ENCODE data around the gene WDHD1. TPM values are rescaled to one million over a fixed set of nuclear protein-coding genes. Genes with fewer than 3 reads are reported as not detected.
"Not testable (repeated sequence)": the region's sequence is repeated elsewhere in the genome, so short reads cannot be mapped to it uniquely, and the experiment has no call there.

WDHD1 gene
- 1 to 10 TPM; 3.9 to 4.9 TPM for total RNA-seq
- polyA plus RNA-seq, result 1 to 10 TPM; 2.2 to 3.8 (median 2.4) TPM
- total RNA-seq, result 8.8 to 56.1 (median 10.3) reads per million in 6 experiments

DNA sequence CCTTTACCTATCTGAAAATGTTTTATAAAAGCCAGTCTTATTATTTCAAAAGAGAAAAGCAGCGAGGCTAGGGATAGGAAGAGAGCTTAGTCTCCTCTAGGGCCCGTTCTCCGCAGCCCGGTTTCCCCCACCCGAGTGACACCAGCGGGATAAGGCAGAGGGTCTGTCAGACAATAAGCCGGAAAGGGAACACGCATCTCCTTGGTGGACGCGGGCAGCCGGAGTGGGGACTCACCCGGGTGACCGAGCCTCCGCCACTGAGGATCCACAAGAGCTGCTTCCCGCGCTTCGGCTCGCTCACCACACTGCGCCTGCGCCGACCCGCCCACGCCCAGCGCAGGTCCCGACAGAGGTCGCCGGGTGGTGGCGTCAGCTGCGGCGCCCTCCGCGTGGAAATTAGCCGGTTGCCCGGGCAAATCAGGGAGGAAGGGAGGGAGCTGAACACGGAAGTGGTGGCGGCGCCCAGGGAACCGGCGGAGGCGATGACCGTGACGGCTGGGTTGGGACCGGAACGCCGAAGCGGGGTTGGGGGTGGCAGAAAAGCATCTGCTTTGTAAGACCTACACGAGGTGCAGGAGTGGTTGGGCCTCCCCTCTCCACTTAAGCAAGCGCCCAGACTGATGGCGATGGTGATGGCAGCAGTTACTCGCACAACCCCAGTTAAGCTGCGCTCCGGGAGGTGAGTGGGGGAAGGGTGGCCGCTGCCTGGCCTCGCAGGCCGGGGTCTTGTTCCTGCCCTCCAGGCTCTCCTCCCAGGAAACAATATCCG lies at the start of gene WDHD1, which contains the start of gene SOCS4:
TSS of gene WDHD1 (minus strand) at position 307 of the 769 bp plus-strand sequence. CDS start 312 bp downstream, outside the sequence.
TSS of gene SOCS4 (plus strand) at position 444 of the 769 bp plus-strand sequence. CDS start 15,806 bp downstream, outside the sequence.
- no peaks in the 10 kb centered on the region for H3K27me3 Mint-ChIP-seq
- POLR2A ChIA-PET, result interaction anchor here (0.6 to 2.3 kb wide), 9 partner anchors 12 to 150 kb away, joined by 3 to 21 read pairs (median 3); partner anchors contain the start of gene MAPK1IP1L
- H3K27ac Mint-ChIP-seq, result peak within 1 kb of the TSS; percentile 61 to 97 (median 94)
- H3K4me3 Mint-ChIP-seq, result peak within 1 kb of the TSS; percentile 87 to 95 (median 94)
- peak; percentile 91 to 98 (median 96) for DNase-seq
- H3K9me3 Mint-ChIP-seq, result no peaks in the 10 kb centered on the region
- ATAC-seq, result peak; percentile 85 to 89
- peaks cover 0 to 5% (median 0%) of the 10 kb centered on the region in 3 donors for H3K36me3 Mint-ChIP-seq
- H3K4me1 Mint-ChIP-seq, result peaks cover 26 to 51% (median 42%) of the 10 kb centered on the region in 4 donors

DNA sequence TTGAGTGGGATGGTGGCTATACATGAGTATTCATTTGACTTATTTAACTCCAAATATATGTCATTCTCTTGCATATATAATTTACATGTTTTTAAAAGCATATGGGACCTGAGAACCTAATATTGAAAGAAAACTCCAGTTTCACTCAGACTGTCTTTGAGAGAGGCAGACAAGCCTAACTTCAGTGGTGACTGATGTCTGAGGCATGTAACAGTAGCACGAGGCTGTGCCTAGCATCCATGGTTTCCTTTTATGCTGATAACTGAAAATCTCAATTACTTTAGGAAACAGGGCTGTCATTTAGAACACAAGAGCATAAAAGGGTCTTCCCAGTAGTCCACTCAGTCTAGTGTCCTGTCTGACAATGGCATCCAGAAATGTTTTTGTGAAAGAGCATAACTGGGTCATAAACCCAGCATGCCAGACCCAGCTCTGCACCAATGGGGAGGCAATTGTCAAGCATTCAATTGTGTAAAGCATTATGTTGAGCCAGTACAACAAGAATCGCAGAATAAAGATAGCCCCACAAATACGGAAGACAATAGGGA lies 48.8 kb upstream of the WDHD1 start:
- no peaks in the 10 kb centered on the region for H3K9me3 Mint-ChIP-seq
- POLR2A ChIA-PET, result no interaction called here
- peaks cover 13 to 40% (median 29%) of the 10 kb centered on the region in 4 donors for H3K4me1 Mint-ChIP-seq
- no peaks in the 10 kb centered on the region for H3K27me3 Mint-ChIP-seq
- DNase-seq, result no peak
- H3K36me3 Mint-ChIP-seq, result no peaks in the 10 kb centered on the region
- ATAC-seq, result no peak
- peak overlapping the region in 3 of 10 donors; percentile 35 to 59 (median 37) for H3K27ac Mint-ChIP-seq
- H3K4me3 Mint-ChIP-seq, result no peak overlapping the region

DNA sequence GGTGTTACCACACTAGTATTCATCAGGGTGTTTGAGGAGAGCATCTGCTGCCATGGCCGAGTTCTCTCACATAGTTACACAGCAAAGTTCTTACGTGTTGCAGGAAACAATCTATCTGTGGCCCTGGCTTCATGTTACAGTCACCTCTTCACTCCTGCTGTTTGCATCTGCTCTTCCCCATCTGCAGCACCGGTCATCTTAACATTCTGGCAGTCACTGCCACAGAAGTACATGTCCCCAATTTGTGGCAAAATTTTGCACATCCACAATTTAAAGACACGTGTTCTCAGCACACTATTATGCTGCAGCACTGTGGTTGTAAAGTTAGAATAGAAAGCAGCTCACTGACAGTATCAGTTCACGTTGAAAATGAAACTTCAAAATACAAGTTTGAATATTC lies 47.8 kb upstream of the WDHD1 start:
- Mint-ChIP-seq H3K9me3 (no peaks in the 10 kb centered on the region), H3K27me3 (no peaks in the 10 kb centered on the region), H3K36me3 (no peaks in the 10 kb centered on the region), H3K27ac (peak overlapping the region in 7 of 10 donors; percentile 1 to 62 (median 51)), H3K4me1 (peaks cover 13 to 41% (median 29%) of the 10 kb centered on the region in 4 donors), H3K4me3 (peak overlapping the region in 4 of 10 donors; percentile 21 to 83 (median 39))
- no peak for ATAC-seq
- POLR2A ChIA-PET, result no interaction called here
- DNase-seq, result no peak

GRCh38 chr14:55073856-55074255 lies 47.0 kb upstream of the WDHD1 start:
- Mint-ChIP-seq H3K4me1 (peaks cover 13 to 41% (median 29%) of the 10 kb centered on the region in 4 donors), H3K36me3 (no peaks in the 10 kb centered on the region), H3K4me3 (no peak overlapping the region), H3K27ac (peak overlapping the region in 4 of 10 donors; percentile 15 to 71 (median 55)), H3K9me3 (no peaks in the 10 kb centered on the region), H3K27me3 (no peaks in the 10 kb centered on the region)
- DNase-seq (no peak), ATAC-seq (no peak)
- POLR2A ChIA-PET, result no interaction called here

DNA sequence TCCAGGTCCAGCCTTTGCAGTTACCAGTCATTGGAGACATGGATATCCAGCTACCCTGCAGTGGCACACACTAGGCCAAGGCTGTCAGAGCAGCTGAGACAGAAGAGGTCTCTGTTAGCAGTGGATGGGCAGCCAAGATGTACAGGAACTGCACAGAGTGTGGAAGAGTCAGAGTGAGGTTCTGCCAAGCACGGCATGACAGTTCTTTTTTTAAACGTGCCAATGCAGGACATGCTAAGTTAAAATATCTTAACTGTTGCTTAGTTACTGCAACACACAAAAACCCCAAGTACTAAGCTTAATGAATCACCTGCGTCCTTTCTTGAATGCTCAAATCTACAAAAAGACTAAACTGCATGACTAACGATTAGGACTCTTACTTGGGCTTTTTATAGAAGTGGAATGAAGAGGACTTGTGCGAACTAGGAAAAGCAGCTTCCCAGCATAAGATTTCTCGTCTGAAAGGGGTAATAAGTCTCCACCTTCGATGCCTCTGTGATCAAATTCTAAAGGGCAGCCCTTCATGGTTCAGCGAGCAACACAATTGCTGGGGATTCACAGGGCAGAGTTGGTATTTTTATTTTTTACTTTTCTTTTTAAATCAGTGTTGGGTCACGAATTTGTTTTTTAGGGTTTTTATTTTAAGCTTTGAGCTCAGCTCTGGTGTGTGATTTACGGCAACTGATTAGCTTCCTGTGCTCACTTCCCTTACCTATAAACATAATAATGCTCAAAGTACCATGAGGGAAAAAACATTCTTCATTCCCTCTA lies 45.2 kb upstream of the WDHD1 start:
- POLR2A ChIA-PET, result interaction anchor here (1.6 to 1.9 kb wide), 2 partner anchors 20 to 45 kb away, joined by 3 to 11 read pairs; partner anchors contain the start of genes MAPK1IP1L, SOCS4 and WDHD1
- H3K9me3 Mint-ChIP-seq, result no peaks in the 10 kb centered on the region
- peak overlapping the region; percentile 24 to 83 (median 70) for H3K4me3 Mint-ChIP-seq
- DNase-seq, result peak in 3 of 10 donors; percentile 22 to 42 (median 31)
- peak overlapping the region; percentile 68 to 93 (median 91) for H3K27ac Mint-ChIP-seq
- peaks cover 16 to 41% (median 29%) of the 10 kb centered on the region in 4 donors for H3K4me1 Mint-ChIP-seq
- peaks cover 0 to 9% (median 7%) of the 10 kb centered on the region in 3 donors for H3K36me3 Mint-ChIP-seq
- peak; percentile 77 to 88 for ATAC-seq
- no peaks in the 10 kb centered on the region for H3K27me3 Mint-ChIP-seq

- Mint-ChIP-seq H3K9me3 (no peaks in the 10 kb centered on the region), H3K36me3 (peaks cover 0 to 18% (median 13%) of the 10 kb centered on the region in 3 donors), H3K4me3 (peak overlapping the region in 1 of 10 donors; percentile 6), H3K27ac (peak overlapping the region; percentile 68 to 93 (median 91)), H3K27me3 (no peaks in the 10 kb centered on the region), H3K4me1 (peaks cover 15 to 41% (median 29%) of the 10 kb centered on the region in 4 donors)
- POLR2A ChIA-PET, result interaction anchor here (1.3 kb wide), 1 partner anchor 12 kb away, joined by 3 read pairs; no protein-coding TSS in a partner anchor
- DNase-seq, result no peak
- ATAC-seq, result no peak
These were observed 44.1 kb upstream of the WDHD1 start for GRCh38 chr14:55070981-55071411.

GRCh38 chr14:55066223-55066622 lies 39.3 kb upstream of the WDHD1 start:
- Mint-ChIP-seq H3K36me3 (peaks cover 0 to 60% (median 23%) of the 10 kb centered on the region in 3 donors), H3K4me1 (peaks cover 15 to 20% (median 18%) of the 10 kb centered on the region in 4 donors), H3K27ac (peak overlapping the region in 4 of 10 donors; percentile 31 to 58 (median 35)), H3K9me3 (no peaks in the 10 kb centered on the region), H3K27me3 (no peaks in the 10 kb centered on the region), H3K4me3 (no peak overlapping the region)
- DNase-seq (no peak), ATAC-seq (no peak)
- POLR2A ChIA-PET, result interaction anchor here (0.7 to 0.9 kb wide), 3 partner anchors 15 to 342 kb away, joined by 3 read pairs; partner anchors contain the start of gene DLGAP5

DNA sequence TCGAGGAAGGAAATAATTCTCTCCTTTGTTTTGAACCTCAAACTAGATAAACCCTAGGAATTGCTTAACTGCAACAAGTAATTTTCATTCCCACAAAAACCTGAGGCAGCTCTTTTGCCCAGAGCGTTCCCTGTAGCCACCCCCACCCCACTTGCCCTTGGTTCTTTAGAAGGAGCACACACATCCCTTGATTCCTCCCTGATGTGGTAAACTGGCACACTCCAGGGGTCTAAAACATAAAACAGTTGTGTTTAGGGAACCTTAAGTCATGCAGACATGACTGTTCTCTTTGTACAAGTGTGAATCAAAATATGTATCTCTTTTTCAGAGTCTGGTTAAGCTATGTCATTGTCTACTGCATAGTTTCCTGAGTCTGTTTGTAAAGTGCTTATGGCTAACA lies 38.5 kb upstream of the WDHD1 start:
- H3K27ac Mint-ChIP-seq, result peak overlapping the region in 5 of 10 donors; percentile 59 to 85 (median 76)
- no peak overlapping the region for H3K4me3 Mint-ChIP-seq
- H3K27me3 Mint-ChIP-seq, result no peaks in the 10 kb centered on the region
- no peak for DNase-seq
- H3K4me1 Mint-ChIP-seq, result peaks cover 14 to 21% (median 20%) of the 10 kb centered on the region in 4 donors
- no peak for ATAC-seq
- no peaks in the 10 kb centered on the region for H3K9me3 Mint-ChIP-seq
- H3K36me3 Mint-ChIP-seq, result peaks cover 0 to 67% (median 23%) of the 10 kb centered on the region in 3 donors
- POLR2A ChIA-PET, result no interaction called here

- H3K4me3 Mint-ChIP-seq, DNase-seq, H3K27me3 Mint-ChIP-seq, ATAC-seq, H3K9me3 Mint-ChIP-seq, H3K27ac Mint-ChIP-seq, POLR2A ChIA-PET: not testable (repeated sequence)
- Mint-ChIP-seq H3K4me1 (peaks cover 15 to 24% (median 23%) of the 10 kb centered on the region in 4 donors), H3K36me3 (peaks cover 0 to 70% (median 23%) of the 10 kb centered on the region in 3 donors)
These were observed 38.0 kb upstream of the WDHD1 start for GRCh38 chr14:55064896-55065295.

DNA sequence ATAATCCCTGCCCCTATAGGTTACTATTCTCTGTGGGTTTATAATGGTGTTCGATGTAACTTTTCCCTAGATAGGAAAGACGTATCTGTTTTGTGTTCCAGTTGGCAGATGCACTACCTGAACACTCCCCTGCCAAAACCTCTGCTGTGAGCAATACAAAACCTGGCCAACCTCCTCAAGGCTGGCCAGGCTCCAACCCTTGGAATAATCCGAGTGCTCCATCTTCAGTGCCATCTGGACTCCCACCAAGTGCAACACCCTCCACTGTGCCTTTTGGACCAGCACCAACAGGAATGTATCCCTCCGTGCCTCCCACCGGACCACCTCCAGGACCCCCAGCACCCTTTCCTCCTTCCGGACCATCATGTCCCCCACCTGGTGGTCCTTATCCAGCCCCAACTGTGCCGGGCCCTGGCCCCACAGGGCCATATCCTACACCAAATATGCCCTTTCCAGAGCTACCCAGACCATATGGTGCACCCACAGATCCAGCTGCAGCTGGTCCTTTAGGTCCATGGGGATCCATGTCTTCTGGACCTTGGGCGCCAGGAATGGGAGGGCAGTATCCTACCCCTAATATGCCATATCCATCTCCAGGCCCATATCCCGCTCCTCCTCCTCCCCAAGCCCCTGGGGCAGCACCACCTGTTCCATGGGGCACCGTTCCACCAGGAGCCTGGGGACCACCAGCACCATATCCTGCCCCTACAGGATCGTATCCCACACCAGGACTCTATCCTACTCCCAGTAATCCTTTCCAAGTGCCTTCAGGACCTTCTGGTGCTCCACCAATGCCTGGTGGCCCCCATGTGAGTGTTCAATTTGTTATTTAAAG lies 35.8 kb upstream of the WDHD1 start:
- Mint-ChIP-seq H3K9me3 (no peaks in the 10 kb centered on the region), H3K4me3 (no peak overlapping the region), H3K36me3 (peaks cover 0 to 80% (median 20%) of the 10 kb centered on the region in 3 donors), H3K27ac (peak overlapping the region in 9 of 10 donors; percentile 4 to 87 (median 51)), H3K27me3 (no peaks in the 10 kb centered on the region), H3K4me1 (peaks cover 19 to 37% (median 33%) of the 10 kb centered on the region in 4 donors)
- ATAC-seq, result no peak
- POLR2A ChIA-PET, result no interaction called here
- DNase-seq, result no peak

GRCh38 chr14:55059333-55059732 lies 32.4 kb upstream of the WDHD1 start:
- peak overlapping the region in 6 of 10 donors; percentile 3 to 67 (median 44) for H3K27ac Mint-ChIP-seq
- ATAC-seq (no peak), DNase-seq (no peak)
- no peaks in the 10 kb centered on the region for H3K27me3 Mint-ChIP-seq
- POLR2A ChIA-PET, result interaction anchor here (1.0 to 1.1 kb wide), 2 partner anchors 8 to 11 kb away, joined by 3 read pairs; partner anchors contain the start of gene MAPK1IP1L
- H3K36me3 Mint-ChIP-seq, result peaks cover 0 to 62% (median 7%) of the 10 kb centered on the region in 3 donors
- no peaks in the 10 kb centered on the region for H3K9me3 Mint-ChIP-seq
- H3K4me1 Mint-ChIP-seq, result peaks cover 25 to 58% (median 47%) of the 10 kb centered on the region in 4 donors
- H3K4me3 Mint-ChIP-seq, result no peak overlapping the region

All from naive thymus-derived CD8-positive, alpha-beta T cell (primary cell).